ENCODE measurements around the gene EFCAB6. TPM values are rescaled to one million over a fixed set of nuclear protein-coding genes. Genes with fewer than 3 reads are reported as not detected.

Gene EFCAB6
- total and polyA plus RNA-seq, 2 donors (not counting 3 experiments of a cell fraction or from before 2014, with no cell fraction given): 0.07 to 0.31 TPM

GRCh38 chr22:43819421-43819921, 7.4 kb upstream of the EFCAB6 start:
- POLR2A ChIA-PET: no interaction called here
- H3K4me2 ChIP-seq (ENCODE audit: insufficient read depth, low read length): no peak overlapping the region
- H3K4me1 ChIP-seq (ENCODE audit: control insufficient read depth, extremely low read depth, insufficient read depth, low read length): no peaks in the 10 kb centered on the region
- H3K79me2 ChIP-seq (ENCODE audit: control insufficient read depth, insufficient read depth, low read length): no peaks in the 10 kb centered on the region
- H3K9me3 ChIP-seq (replicated peaks; ENCODE audit: control insufficient read depth, insufficient read depth, low read length): no peaks in the 10 kb centered on the region
- DNase-seq (ENCODE audit: low read depth, low spot score) (no peak), FAIRE-seq (no peak)
- no peak overlapping the region for H2AFZ ChIP-seq (ENCODE audit: low read depth, low read length)
- H3K9me1 ChIP-seq (replicated peaks; ENCODE audit: control insufficient read depth, extremely low read depth, insufficient read depth, low read length): no peaks in the 10 kb centered on the region
- H3K36me3 ChIP-seq (ENCODE audit: control insufficient read depth in 2 of 2, extremely low read depth in 1 of 2, insufficient read depth in 2 of 2, low read length in 2 of 2): no peaks in the 10 kb centered on the region
- no peak overlapping the region for H3K4me3 ChIP-seq (replicated peaks in 1 of 3; ENCODE audit: insufficient read depth in 1 of 3, low read depth in 1 of 3, low read length in 3 of 3)
- H3K9ac ChIP-seq (replicated peaks; ENCODE audit: extremely low read depth, insufficient read depth, low read length): no peak overlapping the region
- dilution Hi-C loops (cut with MboI; ENCODE audit: extremely low pct_ligation_motif_present, low sequenced_read_pairs): no loop called here
- H3K27me3 ChIP-seq (ENCODE audit: control insufficient read depth in 2 of 2, insufficient read depth in 2 of 2, low read length in 2 of 2): no peaks in the 10 kb centered on the region
- TF ChIP-seq GATA2 (IDR thresholded peaks at IDR 0.05; ENCODE audit: insufficient read depth, insufficient read length, low read depth, low read length) (no peak), JUN (IDR thresholded peaks at IDR 0.05; ENCODE audit: borderline replicate concordance, insufficient read depth, insufficient read length, low read depth) (no peak), EZH2 (IDR thresholded peaks at IDR 0.05; ENCODE audit: borderline replicate concordance, low read depth, low read length, severe bottlenecking) (no peak), POLR2A (IDR thresholded peaks at IDR 0.05; ENCODE audit: low read depth, low read length) (no peak), MYC (IDR thresholded peaks at IDR 0.05; ENCODE audit: low read depth, low read length) (no peak), POLR2AphosphoS5 (IDR thresholded peaks at IDR 0.05; ENCODE audit: insufficient read depth, low read depth, low read length) (no peak)
- TF ChIP-seq, protein P1, sequence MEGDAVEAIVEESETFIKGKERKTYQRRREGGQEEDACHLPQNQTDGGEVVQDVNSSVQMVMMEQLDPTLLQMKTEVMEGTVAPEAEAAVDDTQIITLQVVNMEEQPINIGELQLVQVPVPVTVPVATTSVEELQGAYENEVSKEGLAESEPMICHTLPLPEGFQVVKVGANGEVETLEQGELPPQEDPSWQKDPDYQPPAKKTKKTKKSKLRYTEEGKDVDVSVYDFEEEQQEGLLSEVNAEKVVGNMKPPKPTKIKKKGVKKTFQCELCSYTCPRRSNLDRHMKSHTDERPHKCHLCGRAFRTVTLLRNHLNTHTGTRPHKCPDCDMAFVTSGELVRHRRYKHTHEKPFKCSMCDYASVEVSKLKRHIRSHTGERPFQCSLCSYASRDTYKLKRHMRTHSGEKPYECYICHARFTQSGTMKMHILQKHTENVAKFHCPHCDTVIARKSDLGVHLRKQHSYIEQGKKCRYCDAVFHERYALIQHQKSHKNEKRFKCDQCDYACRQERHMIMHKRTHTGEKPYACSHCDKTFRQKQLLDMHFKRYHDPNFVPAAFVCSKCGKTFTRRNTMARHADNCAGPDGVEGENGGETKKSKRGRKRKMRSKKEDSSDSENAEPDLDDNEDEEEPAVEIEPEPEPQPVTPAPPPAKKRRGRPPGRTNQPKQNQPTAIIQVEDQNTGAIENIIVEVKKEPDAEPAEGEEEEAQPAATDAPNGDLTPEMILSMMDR (IDR thresholded peaks at IDR 0.05; ENCODE audit: extremely low read depth in 1 of 2, insufficient read depth in 1 of 2, low read depth in 1 of 2, low read length in 2 of 2): no peak
- TF ChIP-seq, protein P2, sequence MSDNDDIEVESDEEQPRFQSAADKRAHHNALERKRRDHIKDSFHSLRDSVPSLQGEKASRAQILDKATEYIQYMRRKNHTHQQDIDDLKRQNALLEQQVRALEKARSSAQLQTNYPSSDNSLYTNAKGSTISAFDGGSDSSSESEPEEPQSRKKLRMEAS (IDR thresholded peaks at IDR 0.05; ENCODE audit: insufficient read depth, insufficient read length): no peak
- H3K27ac ChIP-seq (ENCODE audit: insufficient read depth, low read depth, low read length): no peak overlapping the region
- CTCF ChIA-PET: no interaction called here
- intact Hi-C loops (cut with micrococcal nuclease): no loop called here
- no TSS peak for BruUV-seq (replicated peaks)
- H4K20me1 ChIP-seq (replicated peaks; ENCODE audit: control insufficient read depth, extremely low read depth, insufficient read depth, low read length): no peaks in the 10 kb centered on the region

Data from endothelial cell of umbilical vein (primary cell).